SK-N-SH treated with all-trans-retinoic acid at 6 μM for 48 hours (cell line): ENCODE measurements around the gene LIMK1.

Source experiments
- ZFP3 ChIP-seq: fragments of 250-450 bp; sonication (Bioruptor Pico); IDR thresholded peaks from 2 replicates; pipeline ENCODE4 v1.5.0; 2020; ENCODE audit warnings: mild to moderate bottlenecking, moderate library complexity
- ZNF8 ChIP-seq: fragments of 450-650 bp; formaldehyde crosslinking; IDR thresholded peaks from 2 replicates; pipeline ENCODE4 v1.5.0; 2020; ENCODE audit warnings: mild to moderate bottlenecking, moderate library complexity
- TF ChIP-seq, protein P1 (sequence below): fragments of 250-450 bp; sonication (Bioruptor Pico); IDR thresholded peaks from 2 replicates; pipeline ENCODE4 v1.8.0; 2020; ENCODE audit warnings: mild to moderate bottlenecking, moderate library complexity, borderline replicate concordance

DNA sequence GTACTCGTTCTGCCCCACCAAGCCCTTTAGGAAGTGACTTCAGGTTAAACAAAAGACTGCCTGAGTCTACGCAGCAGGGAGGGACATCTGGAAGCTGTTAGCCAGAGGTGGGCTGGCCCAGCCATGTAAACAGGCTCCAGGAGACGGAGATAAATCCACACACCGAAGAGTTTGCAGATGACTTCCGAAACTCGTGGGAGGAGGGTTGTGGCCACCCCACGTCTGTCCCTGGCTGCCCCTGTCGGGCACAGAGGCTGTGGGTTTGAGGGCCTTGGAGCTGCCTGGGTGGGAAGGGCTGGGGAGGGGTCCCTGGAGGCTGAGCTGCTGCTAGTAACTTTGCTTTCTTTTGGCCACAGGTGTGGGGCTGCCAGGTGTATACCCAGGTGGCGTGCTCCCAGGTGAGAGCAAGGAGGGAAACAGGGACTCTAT lies 40.1 kb upstream of the LIMK1 start:
- TF ChIP-seq, protein P1, sequence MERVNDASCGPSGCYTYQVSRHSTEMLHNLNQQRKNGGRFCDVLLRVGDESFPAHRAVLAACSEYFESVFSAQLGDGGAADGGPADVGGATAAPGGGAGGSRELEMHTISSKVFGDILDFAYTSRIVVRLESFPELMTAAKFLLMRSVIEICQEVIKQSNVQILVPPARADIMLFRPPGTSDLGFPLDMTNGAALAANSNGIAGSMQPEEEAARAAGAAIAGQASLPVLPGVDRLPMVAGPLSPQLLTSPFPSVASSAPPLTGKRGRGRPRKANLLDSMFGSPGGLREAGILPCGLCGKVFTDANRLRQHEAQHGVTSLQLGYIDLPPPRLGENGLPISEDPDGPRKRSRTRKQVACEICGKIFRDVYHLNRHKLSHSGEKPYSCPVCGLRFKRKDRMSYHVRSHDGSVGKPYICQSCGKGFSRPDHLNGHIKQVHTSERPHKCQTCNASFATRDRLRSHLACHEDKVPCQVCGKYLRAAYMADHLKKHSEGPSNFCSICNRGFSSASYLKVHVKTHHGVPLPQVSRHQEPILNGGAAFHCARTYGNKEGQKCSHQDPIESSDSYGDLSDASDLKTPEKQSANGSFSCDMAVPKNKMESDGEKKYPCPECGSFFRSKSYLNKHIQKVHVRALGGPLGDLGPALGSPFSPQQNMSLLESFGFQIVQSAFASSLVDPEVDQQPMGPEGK (CRISPR knock-in tag) = no peak
- TF ChIP-seq ZNF8 (CRISPR knock-in tag) (no peak), ZFP3 (CRISPR knock-in tag) (no peak)
